Fibroblast of lung (primary cell): ENCODE results near the gene SMC4. TPM values are rescaled to one million over a fixed set of nuclear protein-coding genes. Genes with fewer than 3 reads are reported as not detected.

ENCODE experiments used
- DNase-seq, 2 donors: peaks; one replicate each; pipeline versions ENCODE4 v3.0.0 to v3.0.0-alpha.2; 2010; ENCODE audit warnings: low read depth in 2 of 2
- H2AFZ ChIP-seq: 2 replicates; pipeline ENCODE4 v1.5.1; 2012; ENCODE audit warnings: low read length, control low read depth, inconsistent platforms
- H3K27ac ChIP-seq: 2 replicates; pipeline ENCODE4 v1.5.1; 2011; ENCODE audit warnings: low read length, control low read depth; ENCODE audit not compliant: insufficient read depth
- H3K27me3 ChIP-seq: 2 replicates; pipeline ENCODE4 v1.5.1; 2011; ENCODE audit warnings: mild to moderate bottlenecking, low read length; ENCODE audit not compliant: control insufficient read depth, insufficient read depth
- H3K36me3 ChIP-seq: 2 replicates; pipeline ENCODE4 v1.5.1; 2011; ENCODE audit warnings: low read length; ENCODE audit not compliant: control insufficient read depth, insufficient read depth
- H3K4me1 ChIP-seq: 2 replicates; pipeline ENCODE4 v1.5.1; 2011; ENCODE audit warnings: low read length; ENCODE audit not compliant: control insufficient read depth, insufficient read depth; ENCODE audit errors: extremely low read depth
- H3K4me2 ChIP-seq: 2 replicates; pipeline ENCODE4 v1.5.1; 2011; ENCODE audit warnings: low read length, control low read depth; ENCODE audit not compliant: insufficient read depth; ENCODE audit errors: extremely low read depth
- H3K4me3 ChIP-seq, 4 experiments: fragments of 200-600 bp in 1 of 4; sonication (generic) in 1 of 4; replicated peaks in 1 of 4; 2 replicates each; pipeline ENCODE4 v1.5.1; 2011 to 2016; ENCODE audit warnings: low read length in 4 of 4, low read depth in 3 of 4, mild to moderate bottlenecking in 3 of 4, control low read depth in 2 of 4, inconsistent platforms in 1 of 4, mixed read lengths in 1 of 4; ENCODE audit not compliant: insufficient read depth in 1 of 4; ENCODE audit errors: control extremely low read depth in 1 of 4
- H3K79me2 ChIP-seq: 2 replicates; pipeline ENCODE4 v1.5.1; 2012; ENCODE audit warnings: mild to moderate bottlenecking, low read length, inconsistent platforms; ENCODE audit not compliant: control insufficient read depth, insufficient read depth
- H3K9ac ChIP-seq: 2 replicates; pipeline ENCODE4 v1.5.1; 2011; ENCODE audit warnings: mild to moderate bottlenecking, low read length, control low read depth; ENCODE audit not compliant: insufficient read depth
- H3K9me3 ChIP-seq: 2 replicates; pipeline ENCODE4 v1.5.1; 2012; ENCODE audit warnings: low read depth, low read length; ENCODE audit not compliant: control insufficient read depth, insufficient read depth
- H4K20me1 ChIP-seq: 2 replicates; pipeline ENCODE4 v1.5.1; 2011; ENCODE audit warnings: low read length; ENCODE audit not compliant: control insufficient read depth, insufficient read depth; ENCODE audit errors: extremely low read depth
- CTCF ChIP-seq, 2 donors: IDR thresholded peaks in 1 of 2; conservative IDR thresholded peaks in 1 of 2; 1 replicate in 1 of 2; 2 replicates in 1 of 2; pipeline ENCODE4 v1.5.1; 2011 to 2012; ENCODE audit warnings: low read length in 2 of 2, control low read depth in 1 of 2, inconsistent platforms in 1 of 2, low read depth in 1 of 2, mild to moderate bottlenecking in 1 of 2
- EZH2 ChIP-seq: IDR thresholded peaks from 2 replicates; pipeline ENCODE4 v1.5.1; 2012; ENCODE audit warnings: low read length, control low read depth, mild to moderate bottlenecking; ENCODE audit errors: missing control alignments
- polyA plus RNA-seq, 2 donors: library from polyadenylated mRNA; depleted of rRNA in 1 of 2; stranded (reverse) in 1 of 2; unstranded in 1 of 2; fragments of >200 nt; gene quantifications; 2 replicates each; pipeline ENCODE4 v1.2.1, GENCODE V29; 2011 to 2012; ENCODE audit warnings: missing spikeins in 1 of 2
- total RNA-seq: library from RNA; depleted of rRNA; stranded (reverse); fragments of >200 nt; gene quantifications from 2 replicates; pipeline ENCODE4 v1.2.1, GENCODE V29; 2014

SMC4 gene
- total and polyA plus RNA-seq, 2 donors (not counting 1 experiment from before 2014, with no cell fraction given): 34.7 to 48.4 TPM

- Histone ChIP-seq H3K27me3 (no peaks in the 10 kb centered on the region), H4K20me1 (no peaks in the 10 kb centered on the region), H3K9me3 (no peaks in the 10 kb centered on the region), H3K4me2 (no peak overlapping the region), H3K9ac (no peak overlapping the region), H2AFZ (no peak overlapping the region), H3K4me1 (peaks cover 2% of the 10 kb centered on the region), H3K4me3 (no peak overlapping the region), H3K27ac (no peak overlapping the region), H3K36me3 (peaks cover 3% of the 10 kb centered on the region), H3K79me2 (peaks cover 36% of the 10 kb centered on the region)
- no peak for TF ChIP-seq CTCF (conservative IDR thresholded peaks at IDR 0.05 in 1 of 2, IDR thresholded peaks at IDR 0.05 in 1 of 2; ENCODE audit: low read depth in 1 of 2, low read length in 2 of 2)
- no peak for TF ChIP-seq EZH2
- peak; percentile 40 to 76 for DNase-seq
Measured at GRCh38 chr3:160434071-160434470, 34.6 kb downstream of the SMC4 start.

GRCh38 chr3:160435095-160435494 lies 35.6 kb downstream of the SMC4 start:
- no peak for DNase-seq
- peaks cover 43% of the 10 kb centered on the region for H3K79me2 ChIP-seq
- no peak overlapping the region for H3K4me3 ChIP-seq
- TF ChIP-seq CTCF (conservative IDR thresholded peaks at IDR 0.05 in 1 of 2, IDR thresholded peaks at IDR 0.05 in 1 of 2; ENCODE audit: low read depth in 1 of 2, low read length in 2 of 2) (no peak), EZH2 (no peak)
- H3K4me1 ChIP-seq: peaks cover 2% of the 10 kb centered on the region
- no peaks in the 10 kb centered on the region for H3K9me3 ChIP-seq
- H4K20me1 ChIP-seq: no peaks in the 10 kb centered on the region
- H3K9ac ChIP-seq: no peak overlapping the region
- H3K4me2 ChIP-seq: no peak overlapping the region
- no peaks in the 10 kb centered on the region for H3K27me3 ChIP-seq
- no peak overlapping the region for H3K27ac ChIP-seq
- no peak overlapping the region for H2AFZ ChIP-seq
- peaks cover 1% of the 10 kb centered on the region for H3K36me3 ChIP-seq

- Histone ChIP-seq H3K27ac (no peak overlapping the region), H3K4me1 (peaks cover 2% of the 10 kb centered on the region), H3K27me3 (no peaks in the 10 kb centered on the region), H3K9ac (no peak overlapping the region), H3K79me2 (peaks cover 49% of the 10 kb centered on the region), H3K4me2 (no peak overlapping the region), H3K4me3 (no peak overlapping the region), H4K20me1 (no peaks in the 10 kb centered on the region), H3K36me3 (peaks cover 1% of the 10 kb centered on the region), H3K9me3 (no peaks in the 10 kb centered on the region), H2AFZ (no peak overlapping the region)
- no peak for DNase-seq
- TF ChIP-seq CTCF (conservative IDR thresholded peaks at IDR 0.05 in 1 of 2, IDR thresholded peaks at IDR 0.05 in 1 of 2; ENCODE audit: low read depth in 1 of 2, low read length in 2 of 2) (no peak), EZH2 (no peak)
Measured at GRCh38 chr3:160435747-160436146, 36.3 kb downstream of the SMC4 start.
